HG03378 (cell line): ENCODE results near the gene VTCN1.
A peak's percentile ranks its signal among the peaks of the same experiment; 100 is the strongest.
"Not testable (repeated sequence)": the region's sequence is repeated elsewhere in the genome, so short reads cannot be mapped to it uniquely, and the experiment has no call there.

ENCODE experiments used
- ATAC-seq: cut with Tn5 transposase; IDR thresholded peaks from one replicate; pipeline ENCODE4 v1.9.1; 2021; ENCODE audit warnings: mild to moderate bottlenecking, moderate library complexity; ENCODE audit not compliant: unreplicated experiment

The VTCN1 gene

GRCh38 chr1:117101858-117102257 is 108.9 kb downstream of the VTCN1 start:
- not testable (repeated sequence) for ATAC-seq

- ATAC-seq = no peak
Measured at GRCh38 chr1:117101334-117101733, 109.4 kb downstream of the VTCN1 start.

DNA sequence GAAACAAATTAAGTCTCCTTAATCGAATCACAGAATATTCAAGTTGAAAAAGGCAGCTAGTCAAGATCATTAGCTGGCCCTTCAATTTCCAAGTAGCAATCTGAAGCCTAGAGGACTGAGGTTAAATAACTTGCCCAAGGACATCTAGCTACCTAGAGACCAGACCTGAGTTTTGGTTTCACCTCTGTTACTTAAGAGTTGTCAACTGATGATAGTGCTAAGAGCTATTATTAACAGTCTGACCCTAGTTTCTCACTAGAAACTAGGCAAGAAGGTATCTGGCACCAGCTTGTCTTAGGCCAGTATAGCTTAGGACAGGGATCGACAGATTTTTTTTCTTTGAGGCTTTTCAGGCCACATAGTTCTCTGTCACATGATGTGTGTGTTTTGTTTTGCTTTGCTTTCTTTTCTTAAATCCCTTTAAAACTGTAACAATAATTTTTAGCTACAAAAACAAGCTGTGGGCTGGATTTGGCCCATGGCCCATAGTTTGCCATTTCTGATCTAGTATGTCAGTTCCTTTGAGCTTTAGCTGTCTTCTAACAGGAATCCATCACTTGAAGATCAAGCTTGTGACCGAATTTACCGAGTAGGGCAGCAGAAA is 112.3 kb downstream of the VTCN1 start:
- ATAC-seq = no peak

DNA sequence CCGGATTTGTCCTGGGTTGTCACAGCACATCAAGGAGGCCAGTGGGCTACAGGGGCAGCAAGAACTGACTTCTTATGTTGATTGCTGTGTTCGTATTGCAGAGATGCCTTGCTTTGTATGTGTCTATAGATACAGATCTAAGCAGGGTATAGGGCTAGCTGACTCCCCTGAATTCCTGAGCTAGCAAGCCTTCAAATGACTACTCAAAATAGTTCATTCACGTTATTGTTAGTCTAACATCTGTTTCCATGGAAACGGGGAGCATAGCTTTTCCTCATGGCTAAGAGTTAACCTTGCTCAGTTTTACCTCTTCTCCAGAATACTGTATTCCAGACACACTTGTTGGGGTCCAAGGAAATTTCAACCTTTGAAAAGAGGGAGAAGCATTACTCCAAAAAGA is 113.3 kb downstream of the VTCN1 start:
- ATAC-seq = no peak

DNA sequence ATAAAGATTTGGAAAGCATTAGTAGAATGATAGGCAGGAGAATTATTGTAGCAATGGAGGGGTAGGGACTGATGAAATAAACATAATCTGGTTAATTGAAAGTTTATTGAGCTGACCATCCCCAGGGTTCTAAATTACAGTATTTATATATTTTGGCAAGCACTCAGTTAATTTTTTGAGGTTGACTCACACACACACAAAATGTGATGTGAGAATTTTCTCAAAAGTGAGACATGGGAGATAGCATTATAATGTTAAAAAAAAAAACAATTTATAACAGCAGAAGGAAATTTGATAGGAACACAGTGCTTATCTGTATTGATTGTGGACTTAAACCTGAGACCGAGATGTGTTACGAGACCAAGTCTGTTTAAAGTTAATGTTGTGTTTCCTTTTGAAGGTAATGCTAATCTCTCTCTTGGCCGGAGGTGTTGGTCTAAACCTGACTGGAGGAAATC is 113.7 kb downstream of the VTCN1 start:
- no peak for ATAC-seq

- ATAC-seq = no peak
Measured at GRCh38 chr1:117094841-117095604, 115.7 kb downstream of the VTCN1 start.

DNA sequence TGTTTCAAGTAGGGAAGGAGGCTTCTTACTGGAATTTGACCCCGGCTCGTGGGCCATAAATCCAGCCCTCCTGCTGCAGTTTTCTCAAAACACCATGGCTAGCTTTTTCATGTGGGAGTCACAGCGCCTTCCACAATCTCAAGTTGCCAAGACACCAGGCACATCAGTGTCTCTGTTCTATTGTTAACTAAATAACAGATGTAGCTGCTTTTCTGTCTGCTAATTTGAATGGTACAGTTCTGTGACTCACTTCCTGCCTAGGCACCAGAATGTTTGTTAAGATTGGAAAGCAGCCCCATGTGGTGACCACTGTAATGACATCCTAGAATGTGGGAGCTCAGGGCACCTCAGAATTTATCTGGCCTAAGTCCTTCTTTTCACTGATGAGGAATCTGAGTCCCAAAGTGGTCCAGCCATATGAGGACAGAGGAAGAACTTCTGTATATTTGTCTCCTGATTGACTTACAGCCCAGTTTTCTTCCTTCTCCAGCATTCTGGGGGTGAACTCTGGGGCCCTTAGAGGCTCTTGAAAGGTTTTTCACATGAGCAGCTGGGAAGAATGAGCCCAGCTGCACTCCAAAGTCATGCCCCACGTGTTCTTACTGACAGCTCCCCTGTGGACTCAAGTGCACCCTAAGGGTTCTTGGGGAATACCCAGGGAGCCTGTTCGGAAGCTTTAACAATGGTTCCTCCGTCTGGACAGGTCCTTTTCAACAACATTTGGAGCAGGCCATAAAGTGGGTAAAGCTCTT is 116.7 kb downstream of the VTCN1 start:
- peak; percentile 87 for ATAC-seq
